SK-N-SH treated with all-trans-retinoic acid at 6 μM for 48 hours (cell line): ENCODE data around the gene ZSWIM9.

Source experiments
- BACH2 ChIP-seq: fragments of 250-450 bp; sonication (Bioruptor Pico); IDR thresholded peaks from 2 replicates; pipeline ENCODE4 v1.9.0; 2021; ENCODE audit warnings: mild to moderate bottlenecking, borderline replicate concordance
- CSDC2 ChIP-seq: fragments of 250-450 bp; sonication (Bioruptor Pico); IDR thresholded peaks from 2 replicates; pipeline ENCODE4 v1.5.0; 2020; ENCODE audit warnings: mild to moderate bottlenecking, moderate library complexity
- CSRNP3 ChIP-seq: fragments of 250-450 bp; sonication (Bioruptor Pico); IDR thresholded peaks from 2 replicates; pipeline ENCODE4 v1.5.1; 2021; ENCODE audit warnings: mild to moderate bottlenecking, moderate library complexity
- OSR1 ChIP-seq: fragments of 250-450 bp; sonication (Bioruptor Pico); IDR thresholded peaks from 2 replicates; pipeline ENCODE4 v1.8.0; 2022; ENCODE audit warnings: moderate library complexity, mild to moderate bottlenecking, inconsistent platforms
- TCF4 ChIP-seq: fragments of 250-450 bp; sonication (Bioruptor Pico); IDR thresholded peaks from 2 replicates; pipeline ENCODE4 v1.8.0; 2021; ENCODE audit warnings: mild to moderate bottlenecking, moderate library complexity, borderline replicate concordance
- ZFP3 ChIP-seq: fragments of 250-450 bp; sonication (Bioruptor Pico); IDR thresholded peaks from 2 replicates; pipeline ENCODE4 v1.5.0; 2020; ENCODE audit warnings: mild to moderate bottlenecking, moderate library complexity
- ZFP30 ChIP-seq: fragments of 450-650 bp; formaldehyde crosslinking; IDR thresholded peaks from 2 replicates; pipeline ENCODE4 v1.5.0; 2022; ENCODE audit warnings: mild to moderate bottlenecking, moderate library complexity
- ZNF70 ChIP-seq: fragments of 450-650 bp; formaldehyde crosslinking; IDR thresholded peaks from 2 replicates; pipeline ENCODE4 v1.5.0; 2020; ENCODE audit warnings: mild to moderate bottlenecking, moderate library complexity
- TF ChIP-seq, protein P1 (sequence below): fragments of 250-450 bp; sonication (Bioruptor Pico); IDR thresholded peaks from 2 replicates; pipeline ENCODE4 v1.5.0; 2020; ENCODE audit warnings: mild to moderate bottlenecking, moderate library complexity
- TF ChIP-seq, protein P2 (sequence below): fragments of 250-450 bp; sonication (Bioruptor Pico); IDR thresholded peaks from 2 replicates; pipeline ENCODE4 v1.8.0; 2020; ENCODE audit warnings: mild to moderate bottlenecking, moderate library complexity, borderline replicate concordance
- TF ChIP-seq, protein P3 (sequence below): fragments of 250-450 bp; sonication (Bioruptor Pico); IDR thresholded peaks from 2 replicates; pipeline ENCODE4 v1.5.1; 2020; ENCODE audit warnings: low read depth, mild to moderate bottlenecking, moderate library complexity

DNA sequence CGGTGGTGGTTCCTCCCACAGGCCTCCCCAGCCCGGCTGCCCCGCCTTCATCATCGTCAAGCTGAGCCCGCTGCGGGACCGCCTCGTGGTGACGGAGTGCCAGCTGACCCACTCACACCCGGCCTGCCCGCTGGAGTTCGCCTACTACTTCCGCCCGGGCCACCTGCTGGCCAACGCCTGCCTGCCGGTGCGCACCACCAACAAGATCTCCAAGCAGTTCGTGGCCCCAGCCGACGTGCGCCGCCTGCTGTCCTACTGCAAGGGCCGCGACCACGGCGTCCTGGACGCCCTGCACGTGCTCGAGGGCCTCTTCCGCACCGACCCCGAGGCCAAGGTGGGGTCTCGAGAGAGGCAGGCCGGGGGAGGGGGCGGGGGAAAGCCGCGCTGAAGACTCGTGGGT lies 12.0 kb downstream of the ZSWIM9 start:
- TF ChIP-seq ZFP30 (no peak), ZNF70 (CRISPR knock-in tag) (no peak), CSDC2 (CRISPR knock-in tag) (no peak), OSR1 (CRISPR knock-in tag) (no peak), BACH2 (CRISPR knock-in tag) (no peak), ZFP3 (CRISPR knock-in tag) (no peak), CSRNP3 (CRISPR knock-in tag) (no peak), TCF4 (CRISPR knock-in tag) (no peak)
- TF ChIP-seq, protein P1, sequence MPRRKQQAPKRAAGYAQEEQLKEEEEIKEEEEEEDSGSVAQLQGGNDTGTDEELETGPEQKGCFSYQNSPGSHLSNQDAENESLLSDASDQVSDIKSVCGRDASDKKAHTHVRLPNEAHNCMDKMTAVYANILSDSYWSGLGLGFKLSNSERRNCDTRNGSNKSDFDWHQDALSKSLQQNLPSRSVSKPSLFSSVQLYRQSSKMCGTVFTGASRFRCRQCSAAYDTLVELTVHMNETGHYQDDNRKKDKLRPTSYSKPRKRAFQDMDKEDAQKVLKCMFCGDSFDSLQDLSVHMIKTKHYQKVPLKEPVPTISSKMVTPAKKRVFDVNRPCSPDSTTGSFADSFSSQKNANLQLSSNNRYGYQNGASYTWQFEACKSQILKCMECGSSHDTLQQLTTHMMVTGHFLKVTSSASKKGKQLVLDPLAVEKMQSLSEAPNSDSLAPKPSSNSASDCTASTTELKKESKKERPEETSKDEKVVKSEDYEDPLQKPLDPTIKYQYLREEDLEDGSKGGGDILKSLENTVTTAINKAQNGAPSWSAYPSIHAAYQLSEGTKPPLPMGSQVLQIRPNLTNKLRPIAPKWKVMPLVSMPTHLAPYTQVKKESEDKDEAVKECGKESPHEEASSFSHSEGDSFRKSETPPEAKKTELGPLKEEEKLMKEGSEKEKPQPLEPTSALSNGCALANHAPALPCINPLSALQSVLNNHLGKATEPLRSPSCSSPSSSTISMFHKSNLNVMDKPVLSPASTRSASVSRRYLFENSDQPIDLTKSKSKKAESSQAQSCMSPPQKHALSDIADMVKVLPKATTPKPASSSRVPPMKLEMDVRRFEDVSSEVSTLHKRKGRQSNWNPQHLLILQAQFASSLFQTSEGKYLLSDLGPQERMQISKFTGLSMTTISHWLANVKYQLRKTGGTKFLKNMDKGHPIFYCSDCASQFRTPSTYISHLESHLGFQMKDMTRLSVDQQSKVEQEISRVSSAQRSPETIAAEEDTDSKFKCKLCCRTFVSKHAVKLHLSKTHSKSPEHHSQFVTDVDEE = no peak
- TF ChIP-seq, protein P2, sequence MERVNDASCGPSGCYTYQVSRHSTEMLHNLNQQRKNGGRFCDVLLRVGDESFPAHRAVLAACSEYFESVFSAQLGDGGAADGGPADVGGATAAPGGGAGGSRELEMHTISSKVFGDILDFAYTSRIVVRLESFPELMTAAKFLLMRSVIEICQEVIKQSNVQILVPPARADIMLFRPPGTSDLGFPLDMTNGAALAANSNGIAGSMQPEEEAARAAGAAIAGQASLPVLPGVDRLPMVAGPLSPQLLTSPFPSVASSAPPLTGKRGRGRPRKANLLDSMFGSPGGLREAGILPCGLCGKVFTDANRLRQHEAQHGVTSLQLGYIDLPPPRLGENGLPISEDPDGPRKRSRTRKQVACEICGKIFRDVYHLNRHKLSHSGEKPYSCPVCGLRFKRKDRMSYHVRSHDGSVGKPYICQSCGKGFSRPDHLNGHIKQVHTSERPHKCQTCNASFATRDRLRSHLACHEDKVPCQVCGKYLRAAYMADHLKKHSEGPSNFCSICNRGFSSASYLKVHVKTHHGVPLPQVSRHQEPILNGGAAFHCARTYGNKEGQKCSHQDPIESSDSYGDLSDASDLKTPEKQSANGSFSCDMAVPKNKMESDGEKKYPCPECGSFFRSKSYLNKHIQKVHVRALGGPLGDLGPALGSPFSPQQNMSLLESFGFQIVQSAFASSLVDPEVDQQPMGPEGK (CRISPR knock-in tag) = no peak
- TF ChIP-seq, protein P3, sequence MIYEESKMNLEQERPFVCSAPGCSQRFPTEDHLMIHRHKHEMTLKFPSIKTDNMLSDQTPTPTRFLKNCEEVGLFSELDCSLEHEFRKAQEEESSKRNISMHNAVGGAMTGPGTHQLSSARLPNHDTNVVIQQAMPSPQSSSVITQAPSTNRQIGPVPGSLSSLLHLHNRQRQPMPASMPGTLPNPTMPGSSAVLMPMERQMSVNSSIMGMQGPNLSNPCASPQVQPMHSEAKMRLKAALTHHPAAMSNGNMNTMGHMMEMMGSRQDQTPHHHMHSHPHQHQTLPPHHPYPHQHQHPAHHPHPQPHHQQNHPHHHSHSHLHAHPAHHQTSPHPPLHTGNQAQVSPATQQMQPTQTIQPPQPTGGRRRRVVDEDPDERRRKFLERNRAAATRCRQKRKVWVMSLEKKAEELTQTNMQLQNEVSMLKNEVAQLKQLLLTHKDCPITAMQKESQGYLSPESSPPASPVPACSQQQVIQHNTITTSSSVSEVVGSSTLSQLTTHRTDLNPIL = no peak
